ENCODE measurements around the gene CD160.

Gene CD160

GRCh38 chr1:145690587-145691558 is 28.4 kb upstream of the CD160 start:
- H2BK120ac ChIP-seq (ENCODE audit: low read depth, low read length), result no peak overlapping the region
- H3K36me3 ChIP-seq (replicated peaks in 1 of 2; ENCODE audit: control insufficient read depth in 2 of 2, insufficient read depth in 2 of 2, low read length in 2 of 2), result no peaks in the 10 kb centered on the region
- no peak overlapping the region for H3K14ac ChIP-seq (ENCODE audit: low read length)
- no peak overlapping the region for H3K9ac ChIP-seq (ENCODE audit: low read depth, low read length, poor library complexity)
- H3K27me3 ChIP-seq (ENCODE audit: control insufficient read depth in 3 of 3, insufficient read depth in 3 of 3, low read depth in 1 of 3, low read length in 3 of 3), result peaks cover 0 to 2% (median 0%) of the 10 kb centered on the region in 3 experiments
- no peak overlapping the region for H2BK12ac ChIP-seq (ENCODE audit: low read length)
- H4K8ac ChIP-seq (ENCODE audit: low read depth, low read length), result no peak overlapping the region
- no peak overlapping the region for H3K27ac ChIP-seq (replicated peaks; ENCODE audit: low read length)
- no peak for DNase-seq (ENCODE audit: low spot score)
- no peak overlapping the region for H2AK5ac ChIP-seq (ENCODE audit: low read depth, low read length)
- no peak overlapping the region for H2BK15ac ChIP-seq (ENCODE audit: low read length)
- no peak overlapping the region for H4K91ac ChIP-seq (ENCODE audit: low read depth, low read length, poor library complexity)
- no peak overlapping the region for H2AFZ ChIP-seq (ENCODE audit: low read length)
- WGBS, 2 donors (ENCODE audit: extremely low coverage in 2 of 2, insufficient read length in 2 of 2, insufficient replicate concordance in 1 of 2), result no CpG with 5 or more reads among the region's 5 CpGs
- H3K18ac ChIP-seq (ENCODE audit: low read length), result no peak overlapping the region
- H3K4me1 ChIP-seq (ENCODE audit: control insufficient read depth in 2 of 2, insufficient read depth in 1 of 2, low read depth in 1 of 2, low read length in 2 of 2), result peaks cover 0 to 5% of the 10 kb centered on the region in 2 donors
- no peak overlapping the region for H2BK5ac ChIP-seq (ENCODE audit: low read length)
- no peak overlapping the region for H3K23ac ChIP-seq (ENCODE audit: low read depth, low read length, poor library complexity)
- no peak overlapping the region for H3K4me3 ChIP-seq (ENCODE audit: low read length in 2 of 2)
- H3K4ac ChIP-seq (ENCODE audit: low read length), result no peak overlapping the region
- H3K9me3 ChIP-seq (replicated peaks in 1 of 2; ENCODE audit: control insufficient read depth in 2 of 2, insufficient read depth in 1 of 2, low read depth in 1 of 2, low read length in 2 of 2), result no peaks in the 10 kb centered on the region
- H3K4me2 ChIP-seq (ENCODE audit: insufficient read depth, low read length, poor library complexity, severe bottlenecking), result no peak overlapping the region
- H3K79me1 ChIP-seq (ENCODE audit: low read depth, low read length), result no peaks in the 10 kb centered on the region

- Histone ChIP-seq H3K4ac (ENCODE audit: low read length) (no peak overlapping the region), H3K4me3 (ENCODE audit: low read length in 2 of 2) (no peak overlapping the region), H2AFZ (ENCODE audit: low read length) (no peak overlapping the region), H3K23ac (ENCODE audit: low read depth, low read length, poor library complexity) (no peak overlapping the region), H3K18ac (ENCODE audit: low read length) (no peak overlapping the region), H3K4me2 (ENCODE audit: insufficient read depth, low read length, poor library complexity, severe bottlenecking) (no peak overlapping the region), H2AK5ac (ENCODE audit: low read depth, low read length) (no peak overlapping the region), H4K91ac (ENCODE audit: low read depth, low read length, poor library complexity) (no peak overlapping the region), H4K8ac (ENCODE audit: low read depth, low read length) (no peak overlapping the region), H3K9ac (ENCODE audit: low read depth, low read length, poor library complexity) (no peak overlapping the region), H3K9me3 (replicated peaks in 1 of 2; ENCODE audit: control insufficient read depth in 2 of 2, insufficient read depth in 1 of 2, low read depth in 1 of 2, low read length in 2 of 2) (no peaks in the 10 kb centered on the region), H3K36me3 (replicated peaks in 1 of 2; ENCODE audit: control insufficient read depth in 2 of 2, insufficient read depth in 2 of 2, low read length in 2 of 2) (no peaks in the 10 kb centered on the region), H3K79me1 (ENCODE audit: low read depth, low read length) (no peaks in the 10 kb centered on the region), H2BK12ac (ENCODE audit: low read length) (no peak overlapping the region), H3K27ac (replicated peaks; ENCODE audit: low read length) (no peak overlapping the region), H2BK15ac (ENCODE audit: low read length) (no peak overlapping the region), H3K4me1 (ENCODE audit: control insufficient read depth in 2 of 2, insufficient read depth in 1 of 2, low read depth in 1 of 2, low read length in 2 of 2) (peaks cover 2 to 5% of the 10 kb centered on the region in 2 donors), H2BK5ac (ENCODE audit: low read length) (no peak overlapping the region), H3K27me3 (ENCODE audit: control insufficient read depth in 3 of 3, insufficient read depth in 3 of 3, low read depth in 1 of 3, low read length in 3 of 3) (peaks cover 0 to 4% (median 0%) of the 10 kb centered on the region in 3 experiments), H3K14ac (ENCODE audit: low read length) (no peak overlapping the region), H2BK120ac (ENCODE audit: low read depth, low read length) (no peak overlapping the region)
- no CpG with 5 or more reads among the region's 11 CpGs for WGBS, 2 donors (ENCODE audit: extremely low coverage in 2 of 2, insufficient read length in 2 of 2, insufficient replicate concordance in 1 of 2)
- DNase-seq (ENCODE audit: low spot score), result no peak
Observed at GRCh38 chr1:145692785-145693443, 26.4 kb upstream of the CD160 start.

DNA sequence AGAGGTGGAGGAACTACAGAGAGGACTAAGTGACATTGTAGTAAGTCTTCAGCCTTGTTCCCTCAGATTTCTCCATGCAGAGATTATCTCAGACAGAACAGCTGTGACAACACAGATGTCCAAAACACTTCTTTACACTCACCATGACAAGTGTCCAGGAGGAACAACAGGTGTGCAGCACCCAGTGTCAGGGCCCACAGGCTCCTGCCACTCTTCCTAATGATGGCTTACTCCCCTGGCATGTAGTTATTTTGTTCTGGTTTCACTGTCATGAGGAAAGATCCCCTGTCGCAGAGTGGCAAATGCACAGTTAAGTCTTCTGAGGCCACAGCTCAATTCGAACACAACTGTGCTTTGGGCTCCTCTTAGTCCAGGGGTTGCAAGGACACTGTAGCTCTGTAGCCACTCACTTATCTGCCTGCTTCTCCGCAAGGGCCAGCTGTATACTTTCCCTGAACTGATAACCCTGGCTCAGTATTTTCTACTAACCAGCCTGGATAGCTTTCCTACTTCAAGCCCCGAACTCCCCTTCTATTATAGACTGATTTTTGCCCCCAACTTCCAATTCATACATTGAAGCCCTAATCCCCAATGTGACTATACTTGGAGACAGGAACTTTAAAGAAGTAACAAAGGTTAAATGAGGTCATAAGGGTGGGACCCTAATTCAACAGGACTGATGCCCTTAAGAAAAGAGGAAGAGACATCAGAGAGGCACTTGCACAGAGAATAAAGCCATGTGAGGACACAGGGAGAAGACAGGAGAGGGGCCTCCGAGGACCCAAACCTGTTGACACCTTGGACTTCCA is 23.3 kb upstream of the CD160 start:
- no peak overlapping the region for H4K91ac ChIP-seq (ENCODE audit: low read depth, low read length, poor library complexity)
- DNase-seq (ENCODE audit: low spot score), result no peak
- no CpG with 5 or more reads among the region's 5 CpGs for WGBS, 2 donors (ENCODE audit: extremely low coverage in 2 of 2, insufficient read length in 2 of 2, insufficient replicate concordance in 1 of 2)
- no peak overlapping the region for H3K4ac ChIP-seq (ENCODE audit: low read length)
- no peak overlapping the region for H3K4me2 ChIP-seq (ENCODE audit: insufficient read depth, low read length, poor library complexity, severe bottlenecking)
- H3K4me3 ChIP-seq (ENCODE audit: low read length in 2 of 2), result no peak overlapping the region
- H2AK5ac ChIP-seq (ENCODE audit: low read depth, low read length), result no peak overlapping the region
- H3K9ac ChIP-seq (ENCODE audit: low read depth, low read length, poor library complexity), result no peak overlapping the region
- no peak overlapping the region for H3K27ac ChIP-seq (replicated peaks; ENCODE audit: low read length)
- no peaks in the 10 kb centered on the region for H3K9me3 ChIP-seq (replicated peaks in 1 of 2; ENCODE audit: control insufficient read depth in 2 of 2, insufficient read depth in 1 of 2, low read depth in 1 of 2, low read length in 2 of 2)
- H3K23ac ChIP-seq (ENCODE audit: low read depth, low read length, poor library complexity), result no peak overlapping the region
- H2AFZ ChIP-seq (ENCODE audit: low read length), result no peak overlapping the region
- no peak overlapping the region for H2BK120ac ChIP-seq (ENCODE audit: low read depth, low read length)
- no peak overlapping the region for H2BK15ac ChIP-seq (ENCODE audit: low read length)
- no peak overlapping the region for H3K18ac ChIP-seq (ENCODE audit: low read length)
- H3K14ac ChIP-seq (ENCODE audit: low read length), result no peak overlapping the region
- peaks cover 0 to 2% of the 10 kb centered on the region in 2 donors for H3K4me1 ChIP-seq (ENCODE audit: control insufficient read depth in 2 of 2, insufficient read depth in 1 of 2, low read depth in 1 of 2, low read length in 2 of 2)
- no peaks in the 10 kb centered on the region for H3K79me1 ChIP-seq (ENCODE audit: low read depth, low read length)
- H2BK12ac ChIP-seq (ENCODE audit: low read length), result no peak overlapping the region
- H3K36me3 ChIP-seq (replicated peaks in 1 of 2; ENCODE audit: control insufficient read depth in 2 of 2, insufficient read depth in 2 of 2, low read length in 2 of 2), result no peaks in the 10 kb centered on the region
- H2BK5ac ChIP-seq (ENCODE audit: low read length), result no peak overlapping the region
- H3K27me3 ChIP-seq (ENCODE audit: control insufficient read depth in 3 of 3, insufficient read depth in 3 of 3, low read depth in 1 of 3, low read length in 3 of 3), result peaks cover 0 to 12% (median 0%) of the 10 kb centered on the region in 3 experiments
- no peak overlapping the region for H4K8ac ChIP-seq (ENCODE audit: low read depth, low read length)
